Thyroid gland (tissue), 4 donors: Measurements from ENCODE around the gene CUL4A.

Experiments used
- POLR2A ChIP-seq, 2 donors: fragments of 450-650 bp; IDR thresholded peaks; one replicate each; pipeline ENCODE4 v1.6.1; 2017; ENCODE audit warnings: antibody characterized with exemption in 2 of 2, mild to moderate bottlenecking in 2 of 2, moderate library complexity in 1 of 2
- TF ChIP-seq, protein P1 (sequence below), 6 experiments: fragments of 200-600 bp in 3 of 6; fragments of 450-650 bp in 3 of 6; sonication (generic) in 3 of 6; IDR thresholded peaks; one replicate each; pipeline ENCODE4 v1.5.1; 2016 to 2019; ENCODE audit warnings: antibody characterized with exemption in 6 of 6, mild to moderate bottlenecking in 2 of 6, inconsistent platforms in 1 of 6, moderate library complexity in 1 of 6

DNA sequence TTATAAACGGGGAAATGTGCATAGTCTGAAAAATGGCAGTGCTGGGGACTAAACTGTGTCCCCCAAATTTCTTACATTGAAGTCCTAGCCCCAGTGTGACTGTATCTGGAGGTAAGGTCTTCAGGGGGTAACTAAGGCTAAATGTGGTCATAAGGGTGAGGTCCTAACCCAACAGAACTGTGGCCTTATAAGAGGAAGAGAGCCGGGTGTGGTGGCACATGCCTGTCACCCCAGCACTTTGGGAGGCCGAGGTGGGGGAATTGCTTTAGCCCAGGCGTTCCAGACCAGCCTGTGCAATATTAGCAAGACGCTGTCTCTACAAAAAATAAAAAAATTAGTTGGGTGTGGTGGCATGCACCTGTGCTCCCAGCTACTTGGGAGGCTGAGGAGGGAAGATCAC lies 33.1 kb upstream of the CUL4A start:
- TF ChIP-seq, protein P1, sequence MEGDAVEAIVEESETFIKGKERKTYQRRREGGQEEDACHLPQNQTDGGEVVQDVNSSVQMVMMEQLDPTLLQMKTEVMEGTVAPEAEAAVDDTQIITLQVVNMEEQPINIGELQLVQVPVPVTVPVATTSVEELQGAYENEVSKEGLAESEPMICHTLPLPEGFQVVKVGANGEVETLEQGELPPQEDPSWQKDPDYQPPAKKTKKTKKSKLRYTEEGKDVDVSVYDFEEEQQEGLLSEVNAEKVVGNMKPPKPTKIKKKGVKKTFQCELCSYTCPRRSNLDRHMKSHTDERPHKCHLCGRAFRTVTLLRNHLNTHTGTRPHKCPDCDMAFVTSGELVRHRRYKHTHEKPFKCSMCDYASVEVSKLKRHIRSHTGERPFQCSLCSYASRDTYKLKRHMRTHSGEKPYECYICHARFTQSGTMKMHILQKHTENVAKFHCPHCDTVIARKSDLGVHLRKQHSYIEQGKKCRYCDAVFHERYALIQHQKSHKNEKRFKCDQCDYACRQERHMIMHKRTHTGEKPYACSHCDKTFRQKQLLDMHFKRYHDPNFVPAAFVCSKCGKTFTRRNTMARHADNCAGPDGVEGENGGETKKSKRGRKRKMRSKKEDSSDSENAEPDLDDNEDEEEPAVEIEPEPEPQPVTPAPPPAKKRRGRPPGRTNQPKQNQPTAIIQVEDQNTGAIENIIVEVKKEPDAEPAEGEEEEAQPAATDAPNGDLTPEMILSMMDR (IDR thresholded peaks at IDR 0.05): no peak
- TF ChIP-seq POLR2A (IDR thresholded peaks at IDR 0.05): no peak
